ENCODE data around the gene RAB27B. TPM values are rescaled to one million over a fixed set of nuclear protein-coding genes. Genes with fewer than 3 reads are reported as not detected.

RAB27B gene
- total and polyA plus RNA-seq, 10 of the 15 experiments (the other 5 are each of a cell fraction or from before 2014, with no cell fraction given): under 0.01 to 0.03 TPM; not detected in 8

DNA sequence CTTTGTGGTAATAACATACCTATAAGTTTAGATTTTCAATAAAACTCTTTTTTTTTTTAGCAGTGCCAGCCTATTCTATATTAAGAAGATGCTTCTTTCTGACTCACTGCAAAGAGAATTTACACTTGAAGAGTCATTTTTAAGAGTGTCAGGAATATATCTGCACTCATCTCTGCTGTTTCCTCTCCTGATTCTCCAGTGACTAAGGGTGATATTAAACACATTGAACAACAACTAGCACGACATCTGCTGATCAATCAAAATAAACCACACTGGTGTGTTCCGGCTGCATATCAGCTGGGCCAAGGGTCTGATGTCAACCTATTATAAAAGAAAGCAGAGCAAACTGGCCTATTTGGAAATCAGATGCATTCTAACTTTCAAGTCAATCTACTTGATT is 15.0 kb downstream of the RAB27B start (continued):
- TF ChIP-seq PML (IDR thresholded peaks at IDR 0.05; ENCODE audit: low read length): no peak
- TF ChIP-seq NFYB (IDR thresholded peaks at IDR 0.05; ENCODE audit: insufficient read depth, low read depth, low read length): no peak

- 0% methylated on average over 2 of the region's 2 CpGs for WGBS (ENCODE audit: insufficient coverage, insufficient replicate concordance, low lambda C conversion rate, missing lambda C conversion rate)
- POLR2A ChIA-PET: no interaction called here
- no peak for FAIRE-seq
- H3K36me3 ChIP-seq (ENCODE audit: control insufficient read depth in 2 of 2, insufficient read depth in 2 of 2, low read length in 1 of 2): no peaks in the 10 kb centered on the region
- intact Hi-C loops (cut with micrococcal nuclease; ENCODE audit: unreplicated experiment): no loop called here
- no peak overlapping the region for H3K4me2 ChIP-seq (ENCODE audit: control insufficient read depth, insufficient read depth)
- no peak for DNase-seq (ENCODE audit: low read depth, low spot score)
- RAD21 ChIA-PET (ENCODE audit: unreplicated experiment): no interaction called here
- no peak overlapping the region for H3K4me3 ChIP-seq
- no peak overlapping the region for H3K9ac ChIP-seq (ENCODE audit: control insufficient read depth, insufficient read depth, low read length)
- H3K79me2 ChIP-seq (ENCODE audit: control insufficient read depth, insufficient read depth, low read length): no peaks in the 10 kb centered on the region
- ATAC-seq: no peak
- no peaks in the 10 kb centered on the region for H3K9me3 ChIP-seq (replicated peaks; ENCODE audit: control insufficient read depth, insufficient read depth, low read length)
- SMC1A ChIA-PET (ENCODE audit: uncharacterized antibody, unreplicated experiment): interaction anchor here (1.0 kb wide), 1 partner anchor 95 kb away, joined by 3 read pairs; no protein-coding TSS in a partner anchor
- H2AFZ ChIP-seq (ENCODE audit: control insufficient read depth, low read depth, low read length): no peak overlapping the region
- no peaks in the 10 kb centered on the region for H4K20me1 ChIP-seq (ENCODE audit: control insufficient read depth, insufficient read depth)
- no peaks in the 10 kb centered on the region for H3K4me1 ChIP-seq (ENCODE audit: control insufficient read depth, insufficient read depth, low read length)
- in situ Hi-C loops (cut with MboI): no loop called here
- no TSS peak for BruUV-seq (replicated peaks)
- no peak overlapping the region for H3K27ac ChIP-seq (ENCODE audit: control insufficient read depth, insufficient read depth)
- CTCF ChIA-PET: no interaction called here
- no peaks in the 10 kb centered on the region; a peak in 1 of 4 replicates for H3K27me3 ChIP-seq (replicated peaks in 1 of 2; ENCODE audit: control insufficient read depth in 2 of 2, insufficient read depth in 2 of 2, low read length in 1 of 2)
- TF ChIP-seq PKNOX1 (IDR thresholded peaks at IDR 0.05) (no peak), STAT1 (conservative IDR thresholded peaks at IDR 0.05) (no peak), NFIC (IDR thresholded peaks at IDR 0.05; ENCODE audit: low read depth, low read length) (no peak), MEF2B (IDR thresholded peaks at IDR 0.05; ENCODE audit: partially characterized antibody, poor library complexity, severe bottlenecking) (no peak), STAT3 (IDR thresholded peaks at IDR 0.05; ENCODE audit: low read depth, low read length) (no peak), RAD51 (IDR thresholded peaks at IDR 0.05) (no peak), SREBF1 (IDR thresholded peaks at IDR 0.05; ENCODE audit: low read length) (no peak), NR2C2 (IDR thresholded peaks at IDR 0.05; ENCODE audit: borderline replicate concordance, control insufficient read depth, insufficient read length, low read depth) (no peak), IRF4 (IDR thresholded peaks at IDR 0.05; ENCODE audit: low read depth, low read length) (no peak), SMC3 (IDR thresholded peaks at IDR 0.05; ENCODE audit: borderline replicate concordance, low read length) (no peak), ZNF274 (IDR thresholded peaks at IDR 0.05; ENCODE audit: insufficient read depth, insufficient read length) (no peak), LARP7 (IDR thresholded peaks at IDR 0.05) (no peak)
- TF ChIP-seq, protein P1, sequence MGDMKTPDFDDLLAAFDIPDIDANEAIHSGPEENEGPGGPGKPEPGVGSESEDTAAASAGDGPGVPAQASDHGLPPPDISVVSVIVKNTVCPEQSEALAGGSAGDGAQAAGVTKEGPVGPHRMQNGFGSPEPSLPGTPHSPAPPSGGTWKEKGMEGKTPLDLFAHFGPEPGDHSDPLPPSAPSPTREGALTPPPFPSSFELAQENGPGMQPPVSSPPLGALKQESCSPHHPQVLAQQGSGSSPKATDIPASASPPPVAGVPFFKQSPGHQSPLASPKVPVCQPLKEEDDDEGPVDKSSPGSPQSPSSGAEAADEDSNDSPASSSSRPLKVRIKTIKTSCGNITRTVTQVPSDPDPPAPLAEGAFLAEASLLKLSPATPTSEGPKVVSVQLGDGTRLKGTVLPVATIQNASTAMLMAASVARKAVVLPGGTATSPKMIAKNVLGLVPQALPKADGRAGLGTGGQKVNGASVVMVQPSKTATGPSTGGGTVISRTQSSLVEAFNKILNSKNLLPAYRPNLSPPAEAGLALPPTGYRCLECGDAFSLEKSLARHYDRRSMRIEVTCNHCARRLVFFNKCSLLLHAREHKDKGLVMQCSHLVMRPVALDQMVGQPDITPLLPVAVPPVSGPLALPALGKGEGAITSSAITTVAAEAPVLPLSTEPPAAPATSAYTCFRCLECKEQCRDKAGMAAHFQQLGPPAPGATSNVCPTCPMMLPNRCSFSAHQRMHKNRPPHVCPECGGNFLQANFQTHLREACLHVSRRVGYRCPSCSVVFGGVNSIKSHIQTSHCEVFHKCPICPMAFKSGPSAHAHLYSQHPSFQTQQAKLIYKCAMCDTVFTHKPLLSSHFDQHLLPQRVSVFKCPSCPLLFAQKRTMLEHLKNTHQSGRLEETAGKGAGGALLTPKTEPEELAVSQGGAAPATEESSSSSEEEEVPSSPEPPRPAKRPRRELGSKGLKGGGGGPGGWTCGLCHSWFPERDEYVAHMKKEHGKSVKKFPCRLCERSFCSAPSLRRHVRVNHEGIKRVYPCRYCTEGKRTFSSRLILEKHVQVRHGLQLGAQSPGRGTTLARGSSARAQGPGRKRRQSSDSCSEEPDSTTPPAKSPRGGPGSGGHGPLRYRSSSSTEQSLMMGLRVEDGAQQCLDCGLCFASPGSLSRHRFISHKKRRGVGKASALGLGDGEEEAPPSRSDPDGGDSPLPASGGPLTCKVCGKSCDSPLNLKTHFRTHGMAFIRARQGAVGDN (IDR thresholded peaks at IDR 0.05): no peak
- TF ChIP-seq, protein P2, sequence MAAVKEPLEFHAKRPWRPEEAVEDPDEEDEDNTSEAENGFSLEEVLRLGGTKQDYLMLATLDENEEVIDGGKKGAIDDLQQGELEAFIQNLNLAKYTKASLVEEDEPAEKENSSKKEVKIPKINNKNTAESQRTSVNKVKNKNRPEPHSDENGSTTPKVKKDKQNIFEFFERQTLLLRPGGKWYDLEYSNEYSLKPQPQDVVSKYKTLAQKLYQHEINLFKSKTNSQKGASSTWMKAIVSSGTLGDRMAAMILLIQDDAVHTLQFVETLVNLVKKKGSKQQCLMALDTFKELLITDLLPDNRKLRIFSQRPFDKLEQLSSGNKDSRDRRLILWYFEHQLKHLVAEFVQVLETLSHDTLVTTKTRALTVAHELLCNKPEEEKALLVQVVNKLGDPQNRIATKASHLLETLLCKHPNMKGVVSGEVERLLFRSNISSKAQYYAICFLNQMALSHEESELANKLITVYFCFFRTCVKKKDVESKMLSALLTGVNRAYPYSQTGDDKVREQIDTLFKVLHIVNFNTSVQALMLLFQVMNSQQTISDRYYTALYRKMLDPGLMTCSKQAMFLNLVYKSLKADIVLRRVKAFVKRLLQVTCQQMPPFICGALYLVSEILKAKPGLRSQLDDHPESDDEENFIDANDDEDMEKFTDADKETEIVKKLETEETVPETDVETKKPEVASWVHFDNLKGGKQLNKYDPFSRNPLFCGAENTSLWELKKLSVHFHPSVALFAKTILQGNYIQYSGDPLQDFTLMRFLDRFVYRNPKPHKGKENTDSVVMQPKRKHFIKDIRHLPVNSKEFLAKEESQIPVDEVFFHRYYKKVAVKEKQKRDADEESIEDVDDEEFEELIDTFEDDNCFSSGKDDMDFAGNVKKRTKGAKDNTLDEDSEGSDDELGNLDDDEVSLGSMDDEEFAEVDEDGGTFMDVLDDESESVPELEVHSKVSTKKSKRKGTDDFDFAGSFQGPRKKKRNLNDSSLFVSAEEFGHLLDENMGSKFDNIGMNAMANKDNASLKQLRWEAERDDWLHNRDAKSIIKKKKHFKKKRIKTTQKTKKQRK (IDR thresholded peaks at IDR 0.05; ENCODE audit: low read depth, low read length): no peak
Observed at GRCh38 chr18:54845787-54846186, 17.5 kb downstream of the RAB27B start.
